Activated CD8-positive, alpha-beta T cell treated with anti-CD3 and anti-CD28 coated beads for 36 hours (primary cell): ENCODE measurements around the gene CASR. TPM values are rescaled to one million over a fixed set of nuclear protein-coding genes. Genes with fewer than 3 reads are reported as not detected.
"Not testable (repeated sequence)": the region's sequence is repeated elsewhere in the genome, so short reads cannot be mapped to it uniquely, and the experiment has no call there.

Source experiments
- ATAC-seq: fragments of 200-7000 bp; cut with Tn5 transposase; one replicate; pipeline ENCODE4 v1.10.0; 2021; ENCODE audit warnings: mild to moderate bottlenecking, moderate library complexity
- CTCF ChIA-PET: fragments of 350-600 bp; sonication (Branson Sonifier 250); formaldehyde crosslinking; loops from one replicate; lab custom pipeline; 2021; ENCODE audit warnings: antibody characterized with exemption; lab: Charles Lee
- POLR2A ChIA-PET: fragments of 350-600 bp; sonication (Branson Sonifier 250); formaldehyde crosslinking; loops from one replicate; lab custom pipeline; 2021; ENCODE audit warnings: antibody characterized with exemption; lab: Charles Lee
- DNase-seq: peaks from one replicate; pipeline ENCODE4 v3.0.0-alpha.2; 2020
- H3K27ac Mint-ChIP-seq: one replicate; pipeline ENCODE4 v1.8.0; 2021; ENCODE audit warnings: mild to moderate bottlenecking, mixed read lengths
- H3K27me3 Mint-ChIP-seq: one replicate; pipeline ENCODE4 v1.8.0; 2021; ENCODE audit warnings: mixed read lengths
- H3K36me3 Mint-ChIP-seq: one replicate; pipeline ENCODE4 v1.8.0; 2021; ENCODE audit warnings: low read depth, mixed read lengths
- H3K4me1 Mint-ChIP-seq: one replicate; pipeline ENCODE4 v1.8.0; 2021; ENCODE audit warnings: low read depth, mixed read lengths
- H3K4me3 Mint-ChIP-seq: one replicate; pipeline ENCODE4 v1.8.0; 2021; ENCODE audit warnings: mild to moderate bottlenecking, moderate library complexity, mixed read lengths
- H3K9me3 Mint-ChIP-seq: one replicate; pipeline ENCODE4 v1.8.0; 2021; ENCODE audit warnings: mixed read lengths
- CTCF ChIP-seq: fragments of 200-600 bp; IDR thresholded peaks from one replicate; pipeline ENCODE4 v1.8.0; 2022; ENCODE audit warnings: antibody characterized with exemption, mild to moderate bottlenecking
- intact Hi-C: fragments of 100-400 bp; cut with micrococcal nuclease; formaldehyde crosslinking; loops from one replicate; pipeline ENCODE4 v1.10.0; 2022
- total RNA-seq, 2 experiments: library from RNA; stranded (reverse); gene quantifications; one replicate each; pipeline ENCODE4 v1.2.3, GENCODE V29; 2021

Gene CASR
- total RNA-seq, result not detected

DNA sequence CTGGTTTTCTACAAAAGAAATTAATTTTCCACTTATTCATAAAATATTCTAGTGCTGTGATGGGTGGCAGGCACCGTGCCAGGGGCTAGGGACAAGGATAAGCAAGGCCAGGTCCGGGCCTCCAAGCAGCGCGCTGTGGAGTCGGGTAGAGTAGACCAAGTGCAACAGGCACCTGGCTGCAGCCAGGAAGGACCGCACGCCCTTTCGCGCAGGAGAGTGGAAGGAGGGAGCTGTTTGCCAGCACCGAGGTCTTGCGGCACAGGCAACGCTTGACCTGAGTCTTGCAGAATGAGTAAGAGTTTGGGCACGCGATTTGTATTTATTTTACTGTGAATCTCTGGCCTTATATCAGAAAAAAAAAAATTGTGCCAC, at the start of gene CASR:
CASR (plus strand) TSS at position 148 of the 372 bp plus-strand sequence. CDS start 70,522 bp downstream, outside the sequence.
- Mint-ChIP-seq H3K4me1 (peaks cover 4% of the 10 kb centered on the region), H3K27me3 (peaks cover 67% of the 10 kb centered on the region), H3K27ac (no peak within 1 kb of the TSS), H3K36me3 (no peaks in the 10 kb centered on the region), H3K9me3 (no peaks in the 10 kb centered on the region), H3K4me3 (peak within 1 kb of the TSS; percentile 24)
- DNase-seq (peak; percentile 5), ATAC-seq (peak; percentile 27)
- CTCF ChIA-PET, result no interaction called here
- intact Hi-C loops, result no loop called here
- POLR2A ChIA-PET, result no interaction called here
- no peak for TF ChIP-seq CTCF

- Mint-ChIP-seq H3K36me3 (peaks cover 3% of the 10 kb centered on the region), H3K9me3 (peaks cover 2% of the 10 kb centered on the region), H3K4me3 (no peak overlapping the region), H3K27me3 (peaks cover 5% of the 10 kb centered on the region), H3K4me1 (peaks cover 25% of the 10 kb centered on the region), H3K27ac (peak overlapping the region; percentile 81)
- intact Hi-C loops, result loop anchor here (5.0 kb wide), 1 partner anchor 44 kb away; no protein-coding TSS in a partner anchor
- ATAC-seq (peak; percentile 99), DNase-seq (peak; percentile 87)
- ChIA-PET POLR2A (no interaction called here), CTCF (no interaction called here)
- no peak for TF ChIP-seq CTCF
These were observed 37.0 kb upstream of the CASR start for GRCh38 chr3:122146466-122146865.

DNA sequence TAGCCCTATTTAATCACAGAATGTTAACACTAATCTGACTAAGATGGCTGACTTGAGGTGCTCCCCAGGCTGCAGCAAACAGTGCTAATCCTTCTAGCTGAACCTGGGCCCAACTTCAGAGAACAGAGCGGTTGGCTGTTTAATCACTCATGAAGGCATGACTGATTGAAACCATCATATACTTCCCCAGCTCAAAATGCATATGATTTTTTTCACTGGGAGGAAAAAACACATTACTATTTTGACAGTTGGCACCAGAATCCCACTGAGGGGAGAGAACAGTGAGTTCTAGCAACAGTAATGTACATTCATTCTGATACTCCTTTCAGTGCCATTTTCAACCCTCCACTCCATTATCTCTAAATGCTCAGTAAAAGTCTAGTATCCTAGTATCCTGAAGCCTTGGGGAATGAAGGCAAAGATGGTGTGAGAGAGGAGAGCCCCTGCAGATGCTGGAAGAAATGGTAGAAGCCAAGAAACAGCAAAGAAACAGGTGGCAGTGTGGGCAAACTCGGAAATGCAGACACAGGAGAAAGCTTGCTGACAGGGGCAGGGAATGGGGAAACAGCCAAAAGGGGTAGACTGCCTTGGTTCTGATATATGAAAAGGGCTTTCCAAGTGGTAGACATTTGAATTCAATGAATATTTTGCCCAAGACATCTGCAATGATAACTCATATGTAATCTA, 34.4 kb upstream of the CASR start:
- ATAC-seq (no peak), DNase-seq (no peak)
- Mint-ChIP-seq H3K36me3 (no peaks in the 10 kb centered on the region), H3K9me3 (peaks cover 8% of the 10 kb centered on the region), H3K27me3 (peaks cover 3% of the 10 kb centered on the region), H3K4me3 (no peak overlapping the region), H3K4me1 (peaks cover 25% of the 10 kb centered on the region), H3K27ac (no peak overlapping the region)
- intact Hi-C loops, result loop anchor here (5.0 kb wide), 1 partner anchor 47 kb away; no protein-coding TSS in a partner anchor
- TF ChIP-seq CTCF, result no peak
- POLR2A ChIA-PET, result no interaction called here
- CTCF ChIA-PET, result no interaction called here

DNA sequence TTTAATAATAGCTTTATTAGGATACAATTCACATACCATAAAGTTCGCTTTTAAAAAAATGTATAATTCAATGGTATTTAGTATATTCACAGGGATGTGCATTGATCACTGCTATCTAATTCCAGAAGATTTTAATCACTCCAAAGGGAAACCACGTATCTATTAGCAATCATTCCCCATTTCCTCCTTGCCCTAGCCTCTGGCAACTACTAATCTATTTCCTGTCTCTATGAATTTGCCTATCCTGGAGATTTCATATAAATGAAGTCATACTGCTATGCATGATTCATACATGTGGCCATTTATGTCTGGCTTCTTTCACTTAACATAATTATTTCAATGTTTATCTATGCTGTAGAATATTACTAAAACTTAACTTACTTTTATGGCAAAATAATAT, 32.0 kb upstream of the CASR start:
- Mint-ChIP-seq H3K27me3 (no peaks in the 10 kb centered on the region), H3K4me1 (peaks cover 20% of the 10 kb centered on the region), H3K4me3 (no peak overlapping the region), H3K27ac (no peak overlapping the region), H3K36me3 (peaks cover 3% of the 10 kb centered on the region), H3K9me3 (peaks cover 28% of the 10 kb centered on the region)
- intact Hi-C loops, result no loop called here
- DNase-seq (no peak), ATAC-seq (no peak)
- CTCF ChIA-PET, result interaction anchor here (1.7 kb wide), 1 partner anchor 50 kb away, joined by 4 read pairs; no protein-coding TSS in a partner anchor
- POLR2A ChIA-PET, result no interaction called here
- no peak for TF ChIP-seq CTCF

DNA sequence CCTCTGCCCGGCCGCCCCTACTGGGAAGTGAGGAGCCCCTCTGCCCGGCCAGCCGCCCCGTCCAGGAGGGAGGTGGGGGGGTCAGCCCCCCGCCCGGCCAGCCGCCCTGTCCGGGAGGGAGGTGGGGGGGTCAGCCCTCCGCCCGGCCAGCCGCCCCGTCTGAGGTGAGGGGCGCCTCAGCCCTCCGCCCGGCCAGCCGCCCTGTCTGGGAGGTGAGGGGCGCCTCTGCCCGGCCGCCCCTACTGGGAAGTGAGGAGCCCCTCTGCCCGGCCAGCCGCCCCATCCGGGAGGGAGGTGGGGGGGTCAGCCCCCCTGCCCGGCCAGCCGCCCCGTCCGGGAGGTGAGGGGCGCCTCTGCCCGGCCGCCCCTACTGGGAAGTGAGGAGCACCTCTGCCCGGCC, 18.5 kb upstream of the CASR start:
- intact Hi-C loops, H3K27ac Mint-ChIP-seq, H3K9me3 Mint-ChIP-seq, CTCF ChIA-PET, DNase-seq, H3K4me1 Mint-ChIP-seq, ATAC-seq, POLR2A ChIA-PET, H3K36me3 Mint-ChIP-seq, H3K4me3 Mint-ChIP-seq: not testable (repeated sequence)
- peaks cover 12% of the 10 kb centered on the region for H3K27me3 Mint-ChIP-seq
